Measurements from ENCODE around the gene CPTP.

DNA sequence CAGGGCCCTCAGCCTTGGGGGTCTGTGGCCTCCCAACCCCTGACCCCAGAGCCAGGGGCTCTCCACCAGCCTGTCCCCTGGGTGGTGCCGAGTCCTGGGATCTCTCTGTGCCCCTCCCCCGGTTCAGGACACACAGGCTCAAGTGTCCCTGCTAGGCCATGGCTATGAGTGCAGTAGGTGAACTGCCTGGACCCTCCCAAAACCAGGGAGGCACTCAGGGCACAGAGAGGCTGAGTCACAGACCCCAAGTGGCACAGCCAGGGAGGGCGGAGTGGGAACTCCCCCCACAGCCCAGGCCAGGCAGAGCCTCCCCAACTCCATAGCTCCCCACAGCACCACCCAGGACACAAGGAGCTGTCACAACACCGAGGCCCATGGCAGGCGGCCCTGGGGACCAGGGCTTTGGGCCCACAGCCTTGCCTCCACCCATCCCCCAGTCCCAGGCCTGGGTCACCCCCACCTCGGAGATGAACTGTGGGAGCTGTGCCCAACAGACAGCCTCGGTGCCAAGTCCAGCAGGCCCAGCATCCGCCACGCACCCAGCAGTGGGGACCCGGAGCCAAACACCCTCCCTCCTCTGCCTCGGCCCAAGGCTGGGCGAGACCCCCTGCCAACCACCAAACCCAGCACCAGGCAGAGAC, 21.4 kb downstream of the CPTP start:
- TF ChIP-seq EGR1 (IDR thresholded peaks at IDR 0.05) (no peak), TEAD4 (IDR thresholded peaks at IDR 0.05) (no peak), TAF1 (IDR thresholded peaks at IDR 0.05; ENCODE audit: low read depth) (no peak), RAD21 (IDR thresholded peaks at IDR 0.05; ENCODE audit: low read depth) (no peak), FOXM1 (IDR thresholded peaks at IDR 0.05; ENCODE audit: borderline replicate concordance, low read depth) (no peak)

Measured in Ishikawa (cell line).